ENCODE measurements around the gene TIGD4.
A peak's percentile ranks its signal among the peaks of the same experiment; 100 is the strongest.

The TIGD4 gene

GRCh38 chr4:152819026-152819645, 39.6 kb upstream of the TIGD4 start:
- H3K4me3 ChIP-seq (ENCODE audit: low read depth, low read length) = no peak overlapping the region
- in situ Hi-C loops (cut with HindIII; ENCODE audit: low sequenced_read_pairs) = no loop called here
- no peak for DNase-seq (ENCODE audit: low read depth, low spot score)
- no peak for TF ChIP-seq CTCF (IDR thresholded peaks at IDR 0.05; ENCODE audit: low read depth, low read length)

GRCh38 chr4:152817331-152817730, 37.8 kb upstream of the TIGD4 start:
- in situ Hi-C loops (cut with HindIII; ENCODE audit: low sequenced_read_pairs) = no loop called here

GRCh38 chr4:152815078-152815477, 35.5 kb upstream of the TIGD4 start:
- no peak overlapping the region for H3K4me3 ChIP-seq (ENCODE audit: low read depth, low read length)
- no peak for DNase-seq (ENCODE audit: low read depth, low spot score)
- TF ChIP-seq CTCF (IDR thresholded peaks at IDR 0.05; ENCODE audit: low read depth, low read length) = no peak
- in situ Hi-C loops (cut with HindIII; ENCODE audit: low sequenced_read_pairs) = no loop called here

More at GRCh38 chr4:152817331-152817730, 37.8 kb upstream of the TIGD4 start:
- no peak overlapping the region for H3K4me3 ChIP-seq (ENCODE audit: low read depth, low read length)
- no peak for TF ChIP-seq CTCF (IDR thresholded peaks at IDR 0.05; ENCODE audit: low read depth, low read length)
- no peak for DNase-seq (ENCODE audit: low read depth, low spot score)

GRCh38 chr4:152810715-152811287, 31.3 kb upstream of the TIGD4 start:
- DNase-seq (ENCODE audit: low read depth, low spot score) = no peak
- no peak overlapping the region for H3K4me3 ChIP-seq (ENCODE audit: low read depth, low read length)
- in situ Hi-C loops (cut with HindIII; ENCODE audit: low sequenced_read_pairs) = no loop called here
- no peak for TF ChIP-seq CTCF (IDR thresholded peaks at IDR 0.05; ENCODE audit: low read depth, low read length)

- no peak overlapping the region for H3K4me3 ChIP-seq (ENCODE audit: low read depth, low read length)
- TF ChIP-seq CTCF (IDR thresholded peaks at IDR 0.05; ENCODE audit: low read depth, low read length) = no peak
- no peak for DNase-seq (ENCODE audit: low read depth, low spot score)
- in situ Hi-C loops (cut with HindIII; ENCODE audit: low sequenced_read_pairs) = no loop called here
Measured at GRCh38 chr4:152808670-152809069, 29.1 kb upstream of the TIGD4 start.

- in situ Hi-C loops (cut with HindIII; ENCODE audit: low sequenced_read_pairs) = no loop called here
- peak; percentile 71 for DNase-seq (ENCODE audit: low read depth, low spot score)
- H3K4me3 ChIP-seq (ENCODE audit: low read depth, low read length) = no peak overlapping the region
- no peak for TF ChIP-seq CTCF (IDR thresholded peaks at IDR 0.05; ENCODE audit: low read depth, low read length)
Measured at GRCh38 chr4:152807294-152807829, 27.8 kb upstream of the TIGD4 start.
